Measurements from ENCODE around the gene LRP1-AS. TPM values are rescaled to one million over a fixed set of nuclear protein-coding genes. Genes with fewer than 3 reads are reported as not detected.

LRP1-AS gene
- total RNA-seq, 1 donor from 2014 or later, result not detected

DNA sequence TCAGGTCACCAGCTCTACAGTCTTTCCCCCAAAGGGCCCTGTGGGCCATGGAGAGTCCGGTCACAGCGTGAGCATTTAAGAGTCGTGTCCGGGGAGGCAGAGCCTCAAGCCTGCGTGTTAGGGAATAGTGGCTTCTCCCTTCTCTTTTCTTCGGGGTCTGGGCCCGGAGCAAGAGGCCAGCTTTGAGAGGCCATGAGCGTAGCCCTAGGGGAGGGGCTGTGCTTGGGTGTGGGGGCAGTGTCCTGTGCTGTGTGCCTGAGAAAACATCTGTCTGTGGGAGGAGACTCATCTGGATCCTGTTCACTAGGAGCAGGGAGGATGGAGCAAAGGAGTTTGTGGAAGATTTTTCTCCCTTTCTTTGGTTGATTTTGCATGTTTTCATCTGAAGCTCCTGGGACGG is 5.3 kb downstream of the LRP1-AS start:
- DNase-seq (ENCODE audit: low spot score), result no peak

DNA sequence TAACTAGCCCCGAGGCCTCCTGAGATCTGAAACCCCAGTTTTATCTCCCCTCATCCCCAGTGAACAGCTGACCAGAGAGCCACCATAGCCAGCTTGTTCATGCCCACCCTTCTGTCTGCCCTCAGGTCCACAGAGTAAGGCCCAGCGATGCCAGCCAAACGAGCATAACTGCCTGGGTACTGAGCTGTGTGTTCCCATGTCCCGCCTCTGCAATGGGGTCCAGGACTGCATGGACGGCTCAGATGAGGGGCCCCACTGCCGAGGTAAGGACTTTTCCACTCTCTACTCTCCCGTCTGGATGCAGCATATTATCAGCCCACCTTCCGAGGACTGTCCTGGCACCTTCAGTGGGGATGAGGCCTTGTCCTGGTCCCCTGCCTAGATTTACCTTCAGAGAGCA is 6.2 kb downstream of the LRP1-AS start:
- DNase-seq (ENCODE audit: low spot score), result no peak

DNA sequence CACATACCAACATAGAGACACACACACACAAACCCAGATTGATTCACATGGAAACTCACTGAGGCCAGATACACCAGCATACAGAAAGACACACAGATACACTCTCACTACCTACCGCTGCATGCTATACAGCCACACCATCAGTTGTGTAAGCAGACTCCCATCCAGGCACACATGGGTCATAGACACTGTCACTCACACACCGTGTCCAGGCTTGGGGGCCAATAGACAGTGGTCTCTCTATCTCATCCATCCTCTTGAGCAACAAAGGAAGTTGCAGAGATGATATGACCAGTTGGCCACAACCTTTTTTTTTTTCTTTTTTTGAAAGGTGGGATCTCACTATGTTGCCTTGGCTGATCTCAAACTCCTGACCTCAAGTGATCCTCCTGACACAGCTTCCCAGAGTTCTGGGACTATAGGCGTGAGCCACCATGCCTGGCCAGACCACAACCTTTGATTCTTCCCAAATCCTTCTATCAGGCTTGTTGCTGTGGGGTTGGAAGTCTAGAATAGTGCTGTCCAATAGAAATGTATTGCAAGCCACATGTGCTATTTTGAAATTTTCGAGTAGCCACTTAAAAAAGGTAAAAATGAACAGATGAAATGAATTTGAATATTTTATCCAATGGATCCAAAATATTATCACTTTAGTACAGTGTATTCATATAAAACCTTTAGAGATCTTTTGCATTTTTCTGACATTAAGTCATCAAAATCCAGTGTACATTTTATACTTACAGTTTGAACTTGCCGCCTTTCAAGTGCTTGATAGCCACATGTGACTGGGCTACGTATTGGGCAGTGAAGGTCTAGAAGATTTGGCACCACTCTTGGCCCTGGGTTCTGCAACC is 7.4 kb downstream of the LRP1-AS start:
- no peak for DNase-seq (ENCODE audit: low spot score)

DNA sequence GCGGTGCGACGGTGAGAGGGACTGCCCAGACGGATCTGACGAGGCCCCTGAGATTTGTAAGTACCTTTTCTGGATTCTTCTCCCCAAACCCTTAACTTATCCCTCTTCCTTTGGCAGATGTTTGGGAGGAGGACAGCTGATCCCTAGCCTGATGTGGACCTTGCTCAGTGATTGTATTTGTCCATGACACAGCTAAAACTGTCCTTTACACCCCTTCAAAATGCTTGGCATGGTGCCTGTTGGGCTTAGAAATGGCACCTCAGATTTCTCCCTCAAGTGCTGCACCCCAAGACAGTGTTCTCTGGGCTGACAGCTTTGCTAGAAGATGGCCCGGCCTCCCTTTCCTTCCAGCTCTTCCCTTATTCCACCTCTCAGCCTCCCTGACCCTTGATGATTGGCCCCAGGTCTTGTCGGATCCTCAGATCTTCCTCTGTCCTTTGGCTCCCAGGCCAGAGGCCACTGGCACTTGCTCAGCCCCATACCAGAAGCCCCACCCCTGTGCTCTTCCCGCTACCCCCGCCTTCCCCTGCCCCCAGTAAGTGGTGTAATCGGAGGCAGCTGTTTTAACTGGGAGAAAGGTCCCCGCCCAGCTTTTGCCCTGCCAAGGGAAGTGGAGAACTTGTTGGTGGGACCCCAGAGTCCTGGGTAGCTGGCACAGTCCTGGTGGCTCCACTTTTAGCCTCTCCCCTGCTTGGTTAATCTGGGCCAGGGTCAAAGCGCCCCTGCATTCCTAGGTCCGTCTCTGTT is 8.7 kb downstream of the LRP1-AS start:
- no peak for DNase-seq (ENCODE audit: low spot score)

DNA sequence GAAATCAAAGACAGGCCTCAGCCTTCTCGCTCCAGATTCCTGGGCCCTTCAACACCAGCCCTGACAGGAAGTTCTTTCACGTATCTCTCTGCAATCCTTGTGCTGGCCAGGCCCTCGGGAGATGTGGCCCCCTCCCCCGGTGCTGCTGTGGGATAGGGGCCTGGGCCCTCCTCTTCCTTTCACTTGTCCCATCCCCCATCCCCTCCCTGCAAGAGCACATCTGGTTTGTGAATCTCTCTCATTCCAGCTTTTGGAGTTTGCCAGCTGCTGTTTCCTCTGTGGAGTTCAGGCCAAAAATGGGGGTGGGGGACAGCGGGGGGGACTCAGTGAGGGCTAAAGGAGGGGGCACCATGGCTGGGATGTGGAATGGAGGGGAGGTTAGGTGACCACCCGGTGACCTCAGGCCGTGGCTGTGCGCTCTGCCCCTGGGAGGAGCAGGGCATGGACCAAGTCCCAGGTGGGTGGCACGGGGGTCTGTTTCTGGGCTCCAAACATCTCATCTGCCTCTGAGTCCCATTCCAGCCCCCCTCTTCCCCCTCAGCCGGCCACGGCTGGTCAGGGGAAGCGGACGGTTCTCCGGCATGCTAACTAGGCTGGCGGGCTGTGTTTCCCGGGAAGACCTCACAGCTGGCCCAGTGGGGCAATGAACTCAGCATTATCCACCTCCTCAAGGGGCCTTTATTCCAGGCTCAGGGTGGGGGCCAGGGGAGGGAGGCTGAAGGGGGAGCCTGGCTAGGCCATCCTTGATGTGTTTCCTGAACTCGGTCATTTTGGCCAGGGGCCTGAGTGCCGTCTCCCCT is 11.7 kb downstream of the LRP1-AS start:
- no peak for DNase-seq (ENCODE audit: low spot score)

DNA sequence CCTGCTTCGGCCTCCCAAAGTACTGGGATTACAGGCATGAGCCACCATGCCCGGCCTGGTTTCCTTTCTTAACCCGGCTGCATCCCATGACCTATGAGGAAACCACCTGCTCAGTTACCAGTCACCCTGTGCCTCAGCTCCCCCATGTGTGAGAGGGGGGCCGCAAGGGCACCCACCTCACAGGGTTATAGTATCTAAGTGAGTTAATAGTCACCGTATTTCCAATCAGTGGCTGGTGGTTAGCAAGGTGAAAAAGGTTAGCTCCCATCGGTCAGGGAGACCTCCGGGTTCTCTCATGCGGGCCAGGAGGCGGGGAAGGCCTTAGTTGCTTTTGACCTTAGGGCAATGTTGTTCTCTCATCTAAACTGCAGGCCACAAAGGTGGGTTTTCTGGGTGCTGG is 12.5 kb downstream of the LRP1-AS start:
- DNase-seq (ENCODE audit: low spot score), result no peak

DNA sequence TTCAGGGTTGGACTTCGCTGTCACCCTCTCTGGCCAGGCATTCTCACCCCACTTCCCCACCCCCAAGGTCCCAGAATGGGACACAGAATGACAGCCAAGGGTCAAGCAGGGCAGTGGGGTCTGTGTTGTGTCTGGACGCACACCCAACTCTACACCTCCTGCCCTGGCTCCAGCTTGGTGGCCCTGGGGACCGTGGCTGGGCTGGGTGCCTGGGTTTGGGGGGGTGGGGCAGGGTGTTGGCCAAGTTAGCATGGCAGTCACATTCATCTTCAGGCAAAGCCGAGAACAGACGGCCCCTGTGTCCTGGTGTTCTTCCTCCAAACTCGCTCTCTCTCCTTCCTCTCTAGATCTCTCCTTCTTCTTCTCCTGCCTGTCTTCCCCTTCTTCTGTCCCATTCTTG is 13.5 kb downstream of the LRP1-AS start:
- no peak for DNase-seq (ENCODE audit: low spot score)

GRCh38 chr12:57133013-57133569 is 14.3 kb downstream of the LRP1-AS start:
- DNase-seq (ENCODE audit: low spot score), result no peak

- DNase-seq (ENCODE audit: low spot score), result no peak
These were observed 15.3 kb downstream of the LRP1-AS start for GRCh38 chr12:57131896-57132744.

DNA sequence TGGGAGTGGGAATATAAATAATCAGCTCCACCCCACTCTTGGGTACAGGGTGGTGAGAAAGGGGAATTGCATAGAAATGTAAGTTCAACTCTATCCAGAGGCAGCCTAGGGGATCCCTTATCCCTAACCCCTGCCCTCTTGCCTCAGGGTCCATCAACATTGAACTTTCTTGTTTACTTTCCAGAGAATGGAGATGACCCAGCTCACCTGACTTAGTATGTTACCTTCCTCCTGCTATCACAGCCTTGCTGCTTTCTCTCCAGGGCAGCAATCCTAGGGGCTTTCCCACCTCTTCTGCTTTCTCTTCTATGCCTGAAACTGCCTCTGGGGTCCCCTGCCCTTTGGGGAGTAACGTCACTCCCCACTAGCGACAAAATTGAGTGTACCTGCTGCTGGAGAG is 16.5 kb downstream of the LRP1-AS start:
- DNase-seq (ENCODE audit: low spot score), result no peak

GRCh38 chr12:57129889-57130288 is 17.5 kb downstream of the LRP1-AS start:
- DNase-seq (ENCODE audit: low spot score), result no peak

DNA sequence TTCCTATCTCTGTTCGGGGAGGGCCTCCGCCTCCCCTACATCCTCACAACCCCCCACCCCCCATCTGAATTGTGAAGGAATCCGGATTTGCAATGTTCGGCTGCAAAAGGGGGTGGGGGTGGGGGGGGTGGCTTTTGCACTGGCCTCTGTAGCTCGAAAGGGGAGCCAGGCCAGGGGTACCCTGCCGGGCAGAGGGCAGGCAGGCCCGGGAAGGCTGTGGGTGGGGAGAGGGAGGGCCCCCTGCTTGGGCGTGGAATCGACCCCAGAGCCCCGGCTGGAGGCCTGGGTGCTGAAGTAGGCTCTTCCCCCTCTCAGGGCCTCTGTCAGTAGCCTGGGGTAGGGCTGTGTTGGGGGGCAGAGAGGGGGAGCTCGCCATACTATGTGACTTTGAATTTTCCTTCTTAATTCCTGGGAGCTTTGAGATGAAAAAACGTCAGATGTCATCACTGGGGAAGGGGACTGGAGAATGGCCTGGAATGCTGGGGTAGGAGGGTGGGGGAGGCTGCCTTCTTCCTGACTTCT is 18.0 kb downstream of the LRP1-AS start:
- no peak for DNase-seq (ENCODE audit: low spot score)

DNA sequence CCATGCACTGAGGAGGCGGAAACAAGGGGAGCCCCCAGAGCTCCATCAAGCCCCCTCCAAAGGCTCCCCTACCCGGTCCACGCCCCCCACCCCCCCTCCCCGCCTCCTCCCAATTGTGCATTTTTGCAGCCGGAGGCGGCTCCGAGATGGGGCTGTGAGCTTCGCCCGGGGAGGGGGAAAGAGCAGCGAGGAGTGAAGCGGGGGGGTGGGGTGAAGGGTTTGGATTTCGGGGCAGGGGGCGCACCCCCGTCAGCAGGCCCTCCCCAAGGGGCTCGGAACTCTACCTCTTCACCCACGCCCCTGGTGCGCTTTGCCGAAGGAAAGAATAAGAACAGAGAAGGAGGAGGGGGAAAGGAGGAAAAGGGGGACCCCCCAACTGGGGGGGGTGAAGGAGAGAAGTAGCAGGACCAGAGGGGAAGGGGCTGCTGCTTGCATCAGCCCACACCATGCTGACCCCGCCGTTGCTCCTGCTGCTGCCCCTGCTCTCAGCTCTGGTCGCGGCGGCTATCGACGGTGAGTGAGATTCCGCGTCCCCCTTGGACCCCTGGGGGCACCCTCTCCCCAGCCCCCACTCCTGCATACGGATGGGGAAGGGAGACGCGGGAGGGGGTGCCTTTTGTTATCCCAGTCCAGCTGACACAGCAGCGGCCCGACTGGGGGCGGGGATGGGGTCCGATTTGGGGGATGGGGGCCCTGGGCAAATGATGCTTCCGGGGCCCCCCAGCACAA is 18.7 kb downstream of the LRP1-AS start:
- DNase-seq (ENCODE audit: low spot score), result no peak

- peak; percentile 95 for DNase-seq (ENCODE audit: low spot score)
These were observed 19.5 kb downstream of the LRP1-AS start, which contains the start of gene LRP1 for GRCh38 chr12:57127726-57128518. Gene LRP1, plus strand, starts transcription at chr12:57128483. Its CDS starts 482 bp downstream, at chr12:57128965.

GRCh38 chr12:57127101-57127725 is 20.2 kb downstream of the LRP1-AS start:
- DNase-seq (ENCODE audit: low spot score), result no peak

GRCh38 chr12:57126561-57126960 is 20.9 kb downstream of the LRP1-AS start:
- DNase-seq (ENCODE audit: low spot score), result no peak

DNA sequence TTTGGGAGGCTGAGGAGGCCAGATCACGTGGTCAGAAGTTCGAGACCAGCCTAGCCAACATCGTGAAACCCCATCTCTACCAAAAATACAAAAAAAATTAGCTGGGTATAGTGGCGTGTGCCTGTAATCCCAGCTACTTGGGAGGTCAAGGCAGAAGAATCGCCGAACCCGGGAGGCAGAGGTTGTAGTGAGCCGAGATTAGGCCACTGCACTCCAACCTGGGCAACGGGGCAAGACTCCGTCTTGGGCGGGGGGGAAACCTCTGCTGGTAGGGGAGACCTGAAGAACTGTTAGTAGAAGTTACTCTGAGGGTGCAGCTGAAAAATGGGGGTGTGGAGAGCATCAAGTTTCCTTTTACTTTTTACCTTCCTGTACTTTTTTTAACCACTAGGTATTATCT is 21.4 kb downstream of the LRP1-AS start:
- no peak for DNase-seq (ENCODE audit: low spot score)

- DNase-seq (ENCODE audit: low spot score), result no peak
These were observed 23.1 kb downstream of the LRP1-AS start for GRCh38 chr12:57124261-57124877.

All from mesenteric fat pad (tissue), 1 donor.